ENCODE results near the gene TXNRD2. TPM values are rescaled to one million over a fixed set of nuclear protein-coding genes. Genes with fewer than 3 reads are reported as not detected.

TXNRD2 gene
- total RNA-seq, 1 experiment from 2014 or later, result 19.7 TPM

- Histone ChIP-seq H3K9me3 (ENCODE audit: control insufficient read depth in 1 of 2, insufficient read depth in 1 of 2, low read depth in 1 of 2, low read length in 2 of 2) (no peaks in the 10 kb centered on the region), H3K36me3 (ENCODE audit: control insufficient read depth in 1 of 2, insufficient read depth in 2 of 2, low read length in 2 of 2) (no peaks in the 10 kb centered on the region), H3K27me3 (ENCODE audit: insufficient read depth, low read length) (no peaks in the 10 kb centered on the region), H3K9me2 (ENCODE audit: insufficient read depth) (no peaks in the 10 kb centered on the region), H3K4me1 (ENCODE audit: control insufficient read depth in 1 of 2, insufficient read depth in 2 of 2, low read length in 2 of 2) (peaks cover 17 to 22% of the 10 kb centered on the region in 2 experiments), H3K79me2 (ENCODE audit: insufficient read depth, low read length) (no peaks in the 10 kb centered on the region), H3K27ac (ENCODE audit: low read depth, low read length) (no peak overlapping the region), H4K20me1 (ENCODE audit: insufficient read depth) (no peaks in the 10 kb centered on the region), H3K4me3 (replicated peaks in 1 of 2; ENCODE audit: low read depth in 1 of 2, low read length in 2 of 2) (no peak overlapping the region), H2AFZ (ENCODE audit: low read depth, low read length, poor library complexity, severe bottlenecking) (no peak overlapping the region), H3K4me2 (ENCODE audit: low read length) (no peak overlapping the region), H3K9ac (ENCODE audit: low read length) (no peak overlapping the region)
- intact Hi-C loops (cut with micrococcal nuclease), result no loop called here
- DNase-seq (ENCODE audit: low read depth, low spot score) (no peak), ATAC-seq (no peak)
- RAD21 ChIA-PET (ENCODE audit: low non-redundant PET in 1 of 2, low total read pairs in 2 of 2, uncharacterized antibody in 2 of 2, unreplicated experiment in 2 of 2), result no interaction called here
- POLR2A ChIA-PET, result no interaction called here
- BruUV-seq (replicated peaks), result no TSS peak
- CTCF ChIA-PET, result no interaction called here
- TF ChIP-seq, protein P1, sequence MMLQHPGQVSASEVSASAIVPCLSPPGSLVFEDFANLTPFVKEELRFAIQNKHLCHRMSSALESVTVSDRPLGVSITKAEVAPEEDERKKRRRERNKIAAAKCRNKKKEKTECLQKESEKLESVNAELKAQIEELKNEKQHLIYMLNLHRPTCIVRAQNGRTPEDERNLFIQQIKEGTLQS (IDR thresholded peaks at IDR 0.05), result no peak
- no peak for TF ChIP-seq EZH2phosphoT487 (IDR thresholded peaks at IDR 0.05; ENCODE audit: borderline replicate concordance)
- no peak for TF ChIP-seq POLR2AphosphoS5 (IDR thresholded peaks at IDR 0.05; ENCODE audit: low read depth, low read length)
- TF ChIP-seq ZFX (IDR thresholded peaks at IDR 0.05), result no peak
- TF ChIP-seq JUND (IDR thresholded peaks at IDR 0.05), result no peak
- TF ChIP-seq FOSL1 (IDR thresholded peaks at IDR 0.05; ENCODE audit: low read depth), result no peak
- TF ChIP-seq SRF (IDR thresholded peaks at IDR 0.05; ENCODE audit: low read depth), result no peak
- TF ChIP-seq MAX (IDR thresholded peaks at IDR 0.05), result no peak
- TF ChIP-seq CBX3 (IDR thresholded peaks at IDR 0.05; ENCODE audit: low read depth), result no peak
- no peak for TF ChIP-seq REST (IDR thresholded peaks at IDR 0.05; ENCODE audit: low read depth)
- TF ChIP-seq TCF7L2 (IDR thresholded peaks at IDR 0.05; ENCODE audit: borderline replicate concordance, extremely low read depth, insufficient read depth, insufficient read length), result no peak
- TF ChIP-seq ELF1 (IDR thresholded peaks at IDR 0.05; ENCODE audit: borderline replicate concordance, low read depth), result no peak
- no peak for TF ChIP-seq RAD21 (IDR thresholded peaks at IDR 0.05; ENCODE audit: low read depth)
- no peak for TF ChIP-seq SP1 (IDR thresholded peaks at IDR 0.05; ENCODE audit: low read depth)
- no peak for TF ChIP-seq ZNF274 (IDR thresholded peaks at IDR 0.05; ENCODE audit: low read depth, low read length)
- TF ChIP-seq POLR2A (IDR thresholded peaks at IDR 0.05; ENCODE audit: borderline replicate concordance, extremely low read depth, insufficient read depth, insufficient read length), result no peak
- no peak for TF ChIP-seq YY1 (IDR thresholded peaks at IDR 0.05; ENCODE audit: extremely low read depth, insufficient replicate concordance, low read depth, low read length)
- no peak for TF ChIP-seq ZBTB33 (IDR thresholded peaks at IDR 0.05; ENCODE audit: extremely low read depth, insufficient replicate concordance, low read length)
- TF ChIP-seq EGR1 (IDR thresholded peaks at IDR 0.05; ENCODE audit: low read depth), result no peak
These were observed 53.4 kb downstream of the TXNRD2 start for GRCh38 chr22:19888131-19888746.

Measured in HCT116 (cell line).